ENCODE data around the gene GNB4. TPM values are rescaled to one million over a fixed set of nuclear protein-coding genes. Genes with fewer than 3 reads are reported as not detected.

GNB4 gene
- total and polyA plus RNA-seq, 3 experiments from 2014 or later, result 0.16 to 1.9 (median 1.5) TPM

GRCh38 chr3:179432451-179432850 lies 18.8 kb downstream of the GNB4 start:
- Mint-ChIP-seq H3K27me3 (peaks cover 3 to 4% of the 10 kb centered on the region in 2 donors), H3K4me3 (no peak overlapping the region), H3K9me3 (no peaks in the 10 kb centered on the region), H3K36me3 (no peaks in the 10 kb centered on the region), H3K4me1 (no peaks in the 10 kb centered on the region), H3K27ac (no peak overlapping the region)
- no peaks in the 10 kb centered on the region for H3K27me3 ChIP-seq (ENCODE audit: insufficient read depth, low read length, poor library complexity, severe bottlenecking)
- no peak for DNase-seq
- no peak overlapping the region for H3K4me3 ChIP-seq (ENCODE audit: low read length)
- H3K36me3 ChIP-seq (ENCODE audit: insufficient read depth, low read length), result no peaks in the 10 kb centered on the region
- H3K9me3 ChIP-seq (ENCODE audit: low read length), result no peaks in the 10 kb centered on the region
- H3K4me1 ChIP-seq (ENCODE audit: insufficient read depth, low read length), result no peaks in the 10 kb centered on the region
- POLR2A ChIA-PET, result no interaction called here
- no peak overlapping the region for H3K27ac ChIP-seq (ENCODE audit: low read depth, low read length)
- CTCF ChIA-PET, result no interaction called here

GRCh38 chr3:179432021-179432420 lies 19.2 kb downstream of the GNB4 start:
- Histone ChIP-seq H3K9me3 (ENCODE audit: low read length) (no peaks in the 10 kb centered on the region), H3K4me3 (ENCODE audit: low read length) (no peak overlapping the region), H3K27ac (ENCODE audit: low read depth, low read length) (no peak overlapping the region), H3K27me3 (ENCODE audit: insufficient read depth, low read length, poor library complexity, severe bottlenecking) (no peaks in the 10 kb centered on the region), H3K36me3 (ENCODE audit: insufficient read depth, low read length) (no peaks in the 10 kb centered on the region), H3K4me1 (ENCODE audit: insufficient read depth, low read length) (no peaks in the 10 kb centered on the region)
- no peaks in the 10 kb centered on the region for H3K9me3 Mint-ChIP-seq
- no peaks in the 10 kb centered on the region for H3K4me1 Mint-ChIP-seq
- H3K4me3 Mint-ChIP-seq, result no peak overlapping the region
- H3K36me3 Mint-ChIP-seq, result no peaks in the 10 kb centered on the region
- H3K27me3 Mint-ChIP-seq, result peaks cover 3 to 4% of the 10 kb centered on the region in 2 donors
- DNase-seq, result no peak
- ChIA-PET CTCF (no interaction called here), POLR2A (no interaction called here)
- H3K27ac Mint-ChIP-seq, result no peak overlapping the region

GRCh38 chr3:179430277-179430870 lies 20.9 kb downstream of the GNB4 start:
- CTCF ChIA-PET, result no interaction called here
- H3K27ac Mint-ChIP-seq, result no peak overlapping the region
- H3K36me3 Mint-ChIP-seq, result no peaks in the 10 kb centered on the region
- POLR2A ChIA-PET, result no interaction called here
- H3K4me3 ChIP-seq (ENCODE audit: low read length), result no peak overlapping the region
- H3K4me3 Mint-ChIP-seq, result no peak overlapping the region
- no peaks in the 10 kb centered on the region for H3K36me3 ChIP-seq (ENCODE audit: insufficient read depth, low read length)
- no peaks in the 10 kb centered on the region for H3K4me1 ChIP-seq (ENCODE audit: insufficient read depth, low read length)
- H3K9me3 ChIP-seq (ENCODE audit: low read length), result no peaks in the 10 kb centered on the region
- no peaks in the 10 kb centered on the region for H3K9me3 Mint-ChIP-seq
- H3K27ac ChIP-seq (ENCODE audit: low read depth, low read length), result no peak overlapping the region
- H3K27me3 ChIP-seq (ENCODE audit: insufficient read depth, low read length, poor library complexity, severe bottlenecking), result no peaks in the 10 kb centered on the region
- DNase-seq, result no peak
- H3K4me1 Mint-ChIP-seq, result no peaks in the 10 kb centered on the region
- peaks cover 3 to 4% of the 10 kb centered on the region in 2 donors for H3K27me3 Mint-ChIP-seq

GRCh38 chr3:179428876-179429548 lies 22.3 kb downstream of the GNB4 start:
- H3K4me1 Mint-ChIP-seq, result no peaks in the 10 kb centered on the region
- no peaks in the 10 kb centered on the region for H3K36me3 ChIP-seq (ENCODE audit: insufficient read depth, low read length)
- ChIA-PET POLR2A (no interaction called here), CTCF (no interaction called here)
- no peak for DNase-seq
- H3K4me3 Mint-ChIP-seq, result no peak overlapping the region
- no peaks in the 10 kb centered on the region for H3K27me3 ChIP-seq (ENCODE audit: insufficient read depth, low read length, poor library complexity, severe bottlenecking)
- no peak overlapping the region for H3K27ac Mint-ChIP-seq
- no peak overlapping the region for H3K27ac ChIP-seq (ENCODE audit: low read depth, low read length)
- no peak overlapping the region for H3K4me3 ChIP-seq (ENCODE audit: low read length)
- no peaks in the 10 kb centered on the region for H3K4me1 ChIP-seq (ENCODE audit: insufficient read depth, low read length)
- no peaks in the 10 kb centered on the region for H3K36me3 Mint-ChIP-seq
- H3K9me3 Mint-ChIP-seq, result no peaks in the 10 kb centered on the region
- H3K9me3 ChIP-seq (ENCODE audit: low read length), result no peaks in the 10 kb centered on the region
- H3K27me3 Mint-ChIP-seq, result peaks cover 3 to 9% of the 10 kb centered on the region in 2 donors

- Histone ChIP-seq H3K36me3 (ENCODE audit: insufficient read depth, low read length) (no peaks in the 10 kb centered on the region), H3K27me3 (ENCODE audit: insufficient read depth, low read length, poor library complexity, severe bottlenecking) (no peaks in the 10 kb centered on the region), H3K9me3 (ENCODE audit: low read length) (no peaks in the 10 kb centered on the region), H3K27ac (ENCODE audit: low read depth, low read length) (no peak overlapping the region), H3K4me1 (ENCODE audit: insufficient read depth, low read length) (no peaks in the 10 kb centered on the region), H3K4me3 (ENCODE audit: low read length) (no peak overlapping the region)
- peaks cover 0 to 5% of the 10 kb centered on the region in 2 donors for H3K27me3 Mint-ChIP-seq
- ChIA-PET POLR2A (no interaction called here), CTCF (no interaction called here)
- H3K27ac Mint-ChIP-seq, result no peak overlapping the region
- no peaks in the 10 kb centered on the region for H3K36me3 Mint-ChIP-seq
- no peaks in the 10 kb centered on the region for H3K4me1 Mint-ChIP-seq
- no peaks in the 10 kb centered on the region for H3K9me3 Mint-ChIP-seq
- DNase-seq, result no peak
- H3K4me3 Mint-ChIP-seq, result no peak overlapping the region
Observed at GRCh38 chr3:179425075-179425474, 26.2 kb downstream of the GNB4 start.

GRCh38 chr3:179421500-179421899 lies 29.8 kb downstream of the GNB4 start:
- Histone ChIP-seq H3K27me3 (ENCODE audit: insufficient read depth, low read length, poor library complexity, severe bottlenecking) (no peaks in the 10 kb centered on the region), H3K9me3 (ENCODE audit: low read length) (no peaks in the 10 kb centered on the region), H3K4me3 (ENCODE audit: low read length) (no peak overlapping the region), H3K27ac (ENCODE audit: low read depth, low read length) (no peak overlapping the region), H3K4me1 (ENCODE audit: insufficient read depth, low read length) (no peaks in the 10 kb centered on the region), H3K36me3 (ENCODE audit: insufficient read depth, low read length) (no peaks in the 10 kb centered on the region)
- Mint-ChIP-seq H3K27ac (no peak overlapping the region), H3K9me3 (no peaks in the 10 kb centered on the region), H3K27me3 (peaks cover 0 to 6% of the 10 kb centered on the region in 2 donors), H3K4me3 (no peak overlapping the region), H3K4me1 (no peaks in the 10 kb centered on the region), H3K36me3 (peaks cover 0 to 6% (median 0%) of the 10 kb centered on the region in 3 donors)
- ChIA-PET POLR2A (no interaction called here), CTCF (no interaction called here)
- no peak for DNase-seq

GRCh38 chr3:179418610-179419009 lies 32.7 kb downstream of the GNB4 start:
- H3K9me3 ChIP-seq (ENCODE audit: low read length), result no peaks in the 10 kb centered on the region
- Mint-ChIP-seq H3K4me3 (no peak overlapping the region), H3K36me3 (peaks cover 0 to 6% (median 0%) of the 10 kb centered on the region in 3 donors), H3K9me3 (no peaks in the 10 kb centered on the region), H3K27me3 (peaks cover 0 to 1% of the 10 kb centered on the region in 2 donors), H3K27ac (no peak overlapping the region), H3K4me1 (no peaks in the 10 kb centered on the region)
- no peak overlapping the region for H3K4me3 ChIP-seq (ENCODE audit: low read length)
- ChIA-PET POLR2A (no interaction called here), CTCF (interaction anchor here (0.6 kb wide), 1 partner anchor 43 kb away, joined by 3 read pairs; no protein-coding TSS in a partner anchor)
- H3K27me3 ChIP-seq (ENCODE audit: insufficient read depth, low read length, poor library complexity, severe bottlenecking), result no peaks in the 10 kb centered on the region
- no peak for DNase-seq
- no peaks in the 10 kb centered on the region for H3K36me3 ChIP-seq (ENCODE audit: insufficient read depth, low read length)
- no peak overlapping the region for H3K27ac ChIP-seq (ENCODE audit: low read depth, low read length)
- H3K4me1 ChIP-seq (ENCODE audit: insufficient read depth, low read length), result no peaks in the 10 kb centered on the region

GRCh38 chr3:179416681-179417080 lies 34.6 kb downstream of the GNB4 start:
- Histone ChIP-seq H3K4me3 (ENCODE audit: low read length) (no peak overlapping the region), H3K27ac (ENCODE audit: low read depth, low read length) (no peak overlapping the region), H3K9me3 (ENCODE audit: low read length) (no peaks in the 10 kb centered on the region), H3K4me1 (ENCODE audit: insufficient read depth, low read length) (no peaks in the 10 kb centered on the region), H3K36me3 (ENCODE audit: insufficient read depth, low read length) (no peaks in the 10 kb centered on the region), H3K27me3 (ENCODE audit: insufficient read depth, low read length, poor library complexity, severe bottlenecking) (no peaks in the 10 kb centered on the region)
- ChIA-PET CTCF (no interaction called here), POLR2A (no interaction called here)
- no peaks in the 10 kb centered on the region for H3K9me3 Mint-ChIP-seq
- H3K27ac Mint-ChIP-seq, result no peak overlapping the region
- H3K4me1 Mint-ChIP-seq, result no peaks in the 10 kb centered on the region
- no peak overlapping the region for H3K4me3 Mint-ChIP-seq
- peaks cover 0 to 6% (median 0%) of the 10 kb centered on the region in 3 donors for H3K36me3 Mint-ChIP-seq
- H3K27me3 Mint-ChIP-seq, result peaks cover 0 to 1% of the 10 kb centered on the region in 2 donors
- DNase-seq, result no peak
